Ishikawa (cell line): ENCODE measurements around the gene WFDC1.

ENCODE experiments used
- EGR1 ChIP-seq: IDR thresholded peaks from 2 replicates; pipeline ENCODE4 v1.6.1; 2012
- EP300 ChIP-seq: IDR thresholded peaks from 2 replicates; pipeline ENCODE4 v1.6.1; 2012; ENCODE audit warnings: borderline replicate concordance
- FOXM1 ChIP-seq: IDR thresholded peaks from 2 replicates; pipeline ENCODE4 v1.6.1; 2012; ENCODE audit warnings: low read depth, borderline replicate concordance
- MAX ChIP-seq: IDR thresholded peaks from 2 replicates; pipeline ENCODE4 v1.6.1; 2012
- RAD21 ChIP-seq: IDR thresholded peaks from 2 replicates; pipeline ENCODE4 v1.6.1; 2012; ENCODE audit warnings: low read depth
- TEAD4 ChIP-seq: IDR thresholded peaks from 2 replicates; pipeline ENCODE4 v1.6.1; 2012
- YY1 ChIP-seq: IDR thresholded peaks from 2 replicates; pipeline ENCODE4 v1.6.1; 2012; ENCODE audit warnings: low read depth
- ZBTB7A ChIP-seq: IDR thresholded peaks from 2 replicates; pipeline ENCODE4 v1.6.1; 2012; ENCODE audit warnings: low read depth
- TF ChIP-seq, protein P1 (sequence below): IDR thresholded peaks from 2 replicates; pipeline ENCODE4 v1.6.1; 2012; ENCODE audit warnings: low read depth, mild to moderate bottlenecking
- TF ChIP-seq, protein P2 (sequence below): IDR thresholded peaks from 2 replicates; pipeline ENCODE4 v1.6.1; 2012

GRCh38 chr16:84271866-84272265, 22.8 kb upstream of the WFDC1 start:
- TF ChIP-seq RAD21 (no peak), MAX (no peak), ZBTB7A (no peak), EGR1 (no peak), TEAD4 (no peak), EP300 (no peak), FOXM1 (no peak), YY1 (no peak)
- TF ChIP-seq, protein P1, sequence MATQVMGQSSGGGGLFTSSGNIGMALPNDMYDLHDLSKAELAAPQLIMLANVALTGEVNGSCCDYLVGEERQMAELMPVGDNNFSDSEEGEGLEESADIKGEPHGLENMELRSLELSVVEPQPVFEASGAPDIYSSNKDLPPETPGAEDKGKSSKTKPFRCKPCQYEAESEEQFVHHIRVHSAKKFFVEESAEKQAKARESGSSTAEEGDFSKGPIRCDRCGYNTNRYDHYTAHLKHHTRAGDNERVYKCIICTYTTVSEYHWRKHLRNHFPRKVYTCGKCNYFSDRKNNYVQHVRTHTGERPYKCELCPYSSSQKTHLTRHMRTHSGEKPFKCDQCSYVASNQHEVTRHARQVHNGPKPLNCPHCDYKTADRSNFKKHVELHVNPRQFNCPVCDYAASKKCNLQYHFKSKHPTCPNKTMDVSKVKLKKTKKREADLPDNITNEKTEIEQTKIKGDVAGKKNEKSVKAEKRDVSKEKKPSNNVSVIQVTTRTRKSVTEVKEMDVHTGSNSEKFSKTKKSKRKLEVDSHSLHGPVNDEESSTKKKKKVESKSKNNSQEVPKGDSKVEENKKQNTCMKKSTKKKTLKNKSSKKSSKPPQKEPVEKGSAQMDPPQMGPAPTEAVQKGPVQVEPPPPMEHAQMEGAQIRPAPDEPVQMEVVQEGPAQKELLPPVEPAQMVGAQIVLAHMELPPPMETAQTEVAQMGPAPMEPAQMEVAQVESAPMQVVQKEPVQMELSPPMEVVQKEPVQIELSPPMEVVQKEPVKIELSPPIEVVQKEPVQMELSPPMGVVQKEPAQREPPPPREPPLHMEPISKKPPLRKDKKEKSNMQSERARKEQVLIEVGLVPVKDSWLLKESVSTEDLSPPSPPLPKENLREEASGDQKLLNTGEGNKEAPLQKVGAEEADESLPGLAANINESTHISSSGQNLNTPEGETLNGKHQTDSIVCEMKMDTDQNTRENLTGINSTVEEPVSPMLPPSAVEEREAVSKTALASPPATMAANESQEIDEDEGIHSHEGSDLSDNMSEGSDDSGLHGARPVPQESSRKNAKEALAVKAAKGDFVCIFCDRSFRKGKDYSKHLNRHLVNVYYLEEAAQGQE, result no peak
- TF ChIP-seq, protein P2, sequence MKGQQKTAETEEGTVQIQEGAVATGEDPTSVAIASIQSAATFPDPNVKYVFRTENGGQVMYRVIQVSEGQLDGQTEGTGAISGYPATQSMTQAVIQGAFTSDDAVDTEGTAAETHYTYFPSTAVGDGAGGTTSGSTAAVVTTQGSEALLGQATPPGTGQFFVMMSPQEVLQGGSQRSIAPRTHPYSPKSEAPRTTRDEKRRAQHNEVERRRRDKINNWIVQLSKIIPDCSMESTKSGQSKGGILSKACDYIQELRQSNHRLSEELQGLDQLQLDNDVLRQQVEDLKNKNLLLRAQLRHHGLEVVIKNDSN, result no peak
